Measurements from ENCODE around the gene CCDC187. TPM values are rescaled to one million over a fixed set of nuclear protein-coding genes. Genes with fewer than 3 reads are reported as not detected.

CCDC187 gene
- total and polyA plus RNA-seq, 2 of the 4 experiments (the other 2 are of a cell fraction) = not detected

DNA sequence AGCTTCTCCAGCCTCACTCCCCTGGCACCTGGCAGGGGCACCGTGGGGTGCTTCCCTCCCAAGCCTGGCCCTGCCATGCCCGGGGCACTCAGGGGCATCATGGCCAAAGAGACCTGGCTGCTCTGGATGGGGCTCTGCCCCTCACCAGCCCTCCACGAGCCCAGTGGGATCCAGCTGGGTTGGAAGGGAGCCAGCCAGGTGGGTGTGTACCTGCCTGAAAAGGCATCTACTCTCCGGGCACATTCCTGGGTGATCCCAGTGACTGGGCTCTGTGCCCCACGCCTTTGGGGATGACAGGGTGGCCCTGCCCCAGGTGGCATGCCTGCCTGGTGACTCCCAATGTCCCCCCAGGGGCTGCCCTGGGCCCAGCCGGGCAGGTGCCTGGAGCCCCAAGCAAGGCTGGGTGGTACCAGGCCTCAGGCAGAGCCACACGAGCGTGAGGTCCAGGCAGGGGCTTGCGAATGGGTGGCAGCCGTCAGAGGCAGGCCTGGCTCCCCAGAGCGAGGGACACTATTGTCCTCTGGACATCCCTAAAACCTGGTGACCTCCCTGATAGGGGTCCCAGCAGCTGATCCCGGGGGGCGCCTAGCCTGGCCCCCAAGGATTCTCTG lies 24.2 kb upstream of the CCDC187 start:
- H3K14ac ChIP-seq (replicated peaks; ENCODE audit: low read depth, low read length) = peak overlapping the region; percentile 99
- WGBS, 2 experiments (ENCODE audit: extremely low coverage in 2 of 2, insufficient read length in 1 of 2) = 7% methylated on average over 10 of the region's 13 CpGs; no CpG with 5 or more reads in 1 of the 2 experiments
- TF ChIP-seq POLR2A (IDR thresholded peaks at IDR 0.05; ENCODE audit: low read depth, low read length) (peak; percentile 7; the same call in 1 of the 2 replicates), BHLHE40 (IDR thresholded peaks at IDR 0.05; ENCODE audit: low read depth, low read length) (no peak), RFX5 (IDR thresholded peaks at IDR 0.05; ENCODE audit: low read depth, low read length) (no peak), MXI1 (IDR thresholded peaks at IDR 0.05; ENCODE audit: borderline replicate concordance, low read depth, low read length) (0 out of 2 replicates have a peak, but pooled peaks have one; percentile 13), MAZ (IDR thresholded peaks at IDR 0.05; ENCODE audit: borderline replicate concordance, low read depth, low read length) (no peak), FOS (IDR thresholded peaks at IDR 0.05; ENCODE audit: low read depth, low read length) (no peak), CEBPB (IDR thresholded peaks at IDR 0.05; ENCODE audit: low read depth, low read length) (no peak)

More for the DNA sequence above, 24.2 kb upstream of the CCDC187 start:
- Histone ChIP-seq H3K23ac (ENCODE audit: low read depth, low read length) (peak overlapping the region; percentile 97), H4K20me1 (ENCODE audit: insufficient read depth, low read length) (peaks cover 49% of the 10 kb centered on the region), H3K36me3 (ENCODE audit: control insufficient read depth, insufficient read depth, low read length) (peaks cover 16% of the 10 kb centered on the region; the same call in 1 of the 2 replicates), H3K4me1 (ENCODE audit: control insufficient read depth, insufficient read depth, low read length) (peaks cover 35% of the 10 kb centered on the region), H3K27ac (ENCODE audit: insufficient read depth, low read length) (peak overlapping the region; percentile 95), H4K8ac (ENCODE audit: low read depth in 2 of 2, low read length in 2 of 2) (peak overlapping the region; percentile 70 to 80), H2BK5ac (ENCODE audit: low read depth, low read length, poor library complexity, severe bottlenecking) (peak overlapping the region; percentile 99), H2BK20ac (ENCODE audit: low read depth, low read length) (peak overlapping the region; percentile 49), H2AK9ac (replicated peaks; ENCODE audit: low read depth, low read length, poor library complexity) (peak overlapping the region; percentile 100), H3K4ac (ENCODE audit: low read depth, low read length) (peak overlapping the region; percentile 99), H3K4me3 (ENCODE audit: insufficient read depth, low read depth, low read length) (peak overlapping the region; percentile 96), H3K4me2 (ENCODE audit: low read depth, low read length) (peak overlapping the region; percentile 97), H2AK5ac (ENCODE audit: low read depth, low read length) (peak overlapping the region; percentile 99), H2AFZ (replicated peaks; ENCODE audit: low read length, poor library complexity) (peak overlapping the region; percentile 18), H4K5ac (ENCODE audit: low read depth, low read length) (peak overlapping the region; percentile 16), H2BK15ac (ENCODE audit: low read depth, low read length) (peak overlapping the region; percentile 64; the same call in 1 of the 3 replicates), H4K91ac (ENCODE audit: insufficient read depth, low read depth, low read length) (peak overlapping the region; percentile 93), H3K18ac (ENCODE audit: low read depth, low read length) (peak overlapping the region; percentile 81), H3K79me1 (ENCODE audit: low read depth in 1 of 2, low read length in 2 of 2) (peaks cover 3 to 37% of the 10 kb centered on the region in 2 experiments; a peak in 2 of 4 replicates), H2BK120ac (ENCODE audit: low read depth, low read length) (peak overlapping the region; percentile 78), H3K9ac (ENCODE audit: low read depth, low read length) (peak overlapping the region; percentile 98), H3K9me3 (ENCODE audit: control insufficient read depth, insufficient read depth, low read length) (no peaks in the 10 kb centered on the region), H3K27me3 (ENCODE audit: control insufficient read depth, insufficient read depth, low read length) (no peaks in the 10 kb centered on the region), H3K9me1 (ENCODE audit: insufficient read depth, low read length) (peaks cover 6% of the 10 kb centered on the region), H3K56ac (ENCODE audit: extremely low read depth, insufficient read depth, low read length) (peak overlapping the region; percentile 85)
- ChIA-PET CTCF (interaction anchor here (0.8 kb wide), 1 partner anchor 15 kb away, joined by 3 read pairs; no protein-coding TSS in a partner anchor), POLR2A (ENCODE audit: unreplicated experiment) (interaction anchor here (0.7 kb wide), 1 partner anchor 35 kb away, joined by 4 read pairs; no protein-coding TSS in a partner anchor)
- no TSS peak for BruUV-seq (replicated peaks)
- DNase-seq = no peak
- intact Hi-C loops (cut with micrococcal nuclease) = loop anchor here (5.0 kb wide), 1 partner anchor 74 kb away; the partner anchor contains the start of gene SNAPC4
- in situ Hi-C loops (cut with MboI; ENCODE audit: low sequenced_read_pairs) = no loop called here
- no peak for ATAC-seq (ENCODE audit: low read depth)
- dilution Hi-C loops (cut with HindIII; ENCODE audit: low sequenced_read_pairs, unreplicated experiment) = no loop called here
